ENCODE measurements around the gene FGD4. TPM values are rescaled to one million over a fixed set of nuclear protein-coding genes. Genes with fewer than 3 reads are reported as not detected.

FGD4 gene
- total RNA-seq, 4 donors from 2014 or later = 22.1 to 56.7 (median 38.0) TPM

DNA sequence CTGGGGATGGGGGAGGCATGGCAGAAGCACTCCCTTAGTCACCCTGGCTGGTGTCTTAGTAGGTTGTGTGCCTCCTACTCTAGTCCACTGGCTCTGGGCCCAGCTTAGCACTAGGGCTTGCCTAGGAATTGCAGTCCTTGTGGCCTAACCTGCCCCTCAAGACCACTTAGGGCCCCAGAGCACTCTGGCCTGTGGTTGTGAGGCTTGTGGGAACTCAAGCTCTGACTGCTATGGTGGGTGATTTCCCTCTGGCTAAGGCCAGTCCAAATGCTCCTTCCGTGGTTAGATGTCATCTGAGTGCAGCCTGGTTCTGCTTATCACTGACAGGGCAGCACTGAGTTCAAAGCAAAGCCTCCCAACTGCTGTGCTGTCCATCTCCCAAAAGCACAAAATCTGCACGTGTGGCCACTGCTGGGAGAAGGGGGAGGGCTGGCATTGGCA lies 20.2 kb downstream of the FGD4 start:
- Histone ChIP-seq H3K4me1 (peaks cover 0 to 9% (median 0%) of the 10 kb centered on the region in 3 donors), H3K27ac (no peak overlapping the region), H3K27me3 (no peaks in the 10 kb centered on the region), H3K4me3 (no peak overlapping the region), H3K9me3 (no peaks in the 10 kb centered on the region), H3K36me3 (no peaks in the 10 kb centered on the region)
- no peak for ATAC-seq
- WGBS, 2 donors (ENCODE audit: low coverage in 1 of 2) = 43% methylated on average over 1 of the region's 2 CpGs; no CpG with 5 or more reads in 1 of the 2 donors
- TF ChIP-seq CTCF (IDR thresholded peaks at IDR 0.05) = no peak
- TF ChIP-seq EP300 (IDR thresholded peaks at IDR 0.05) = no peak
- TF ChIP-seq POLR2A (IDR thresholded peaks at IDR 0.05) = no peak
- TF ChIP-seq POLR2AphosphoS5 (IDR thresholded peaks at IDR 0.05) = no peak

DNA sequence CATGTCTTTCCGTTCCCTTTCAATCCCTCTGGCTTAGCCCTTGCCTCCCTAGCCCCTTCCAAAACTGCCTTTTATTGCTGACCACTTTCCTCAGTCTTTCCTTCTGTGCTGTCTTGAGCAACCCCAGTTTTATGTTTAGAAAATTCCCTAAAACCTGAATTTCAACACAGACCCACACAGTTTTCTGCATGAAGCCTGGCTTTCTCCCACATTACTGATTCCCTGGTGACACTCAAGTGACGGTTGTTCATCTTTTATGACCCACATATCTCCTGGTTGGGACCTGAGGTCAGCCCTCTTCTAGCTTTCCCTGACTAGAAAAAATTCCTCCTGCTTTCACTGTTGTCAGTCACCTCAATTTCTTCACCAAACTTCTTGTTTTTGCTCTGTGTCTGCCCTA lies 21.0 kb downstream of the FGD4 start:
- Histone ChIP-seq H3K27ac (no peak overlapping the region), H3K4me1 (peaks cover 0 to 9% (median 0%) of the 10 kb centered on the region in 3 donors), H3K4me3 (no peak overlapping the region), H3K36me3 (no peaks in the 10 kb centered on the region), H3K27me3 (no peaks in the 10 kb centered on the region), H3K9me3 (no peaks in the 10 kb centered on the region)
- TF ChIP-seq CTCF (IDR thresholded peaks at IDR 0.05) (no peak), POLR2AphosphoS5 (IDR thresholded peaks at IDR 0.05) (no peak), POLR2A (IDR thresholded peaks at IDR 0.05) (no peak), EP300 (IDR thresholded peaks at IDR 0.05) (no peak)
- ATAC-seq = no peak
- 90 to 95% methylated on average over 2 of the region's 2 CpGs for whole genome bisulfite sequencing, 2 donors (ENCODE audit: low coverage in 1 of 2)

GRCh38 chr12:32423559-32423958 lies 24.2 kb downstream of the FGD4 start:
- TF ChIP-seq POLR2A (IDR thresholded peaks at IDR 0.05) (no peak), EP300 (IDR thresholded peaks at IDR 0.05) (no peak), POLR2AphosphoS5 (IDR thresholded peaks at IDR 0.05) (no peak), CTCF (IDR thresholded peaks at IDR 0.05) (no peak)
- peaks cover 0 to 14% (median 0%) of the 10 kb centered on the region in 3 donors for H3K9me3 ChIP-seq
- H3K36me3 ChIP-seq = no peaks in the 10 kb centered on the region
- H3K4me3 ChIP-seq = no peak overlapping the region
- no peak for ATAC-seq
- H3K27me3 ChIP-seq = no peaks in the 10 kb centered on the region
- H3K4me1 ChIP-seq = peaks cover 0 to 9% (median 0%) of the 10 kb centered on the region in 3 donors
- H3K27ac ChIP-seq = no peak overlapping the region

DNA sequence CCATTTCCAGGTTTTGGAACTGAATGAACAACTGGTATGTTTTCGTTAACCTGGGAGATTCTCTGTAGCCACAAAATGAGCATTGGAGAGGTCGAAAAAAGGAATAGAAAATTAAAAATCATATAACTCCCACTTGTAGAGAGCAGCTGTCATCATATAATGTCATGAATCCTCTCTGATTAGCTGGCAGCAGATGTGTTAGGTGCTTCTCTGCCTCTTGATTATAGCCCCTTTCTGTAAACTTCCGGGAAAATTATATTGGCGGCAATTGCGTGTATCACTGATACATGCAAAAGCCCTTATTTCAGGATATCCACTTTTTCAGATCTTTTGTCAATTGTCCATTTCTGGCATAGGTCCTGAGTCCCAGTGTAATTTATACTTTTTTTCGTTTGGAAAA lies 31.7 kb downstream of the FGD4 start:
- Histone ChIP-seq H3K27me3 (no peaks in the 10 kb centered on the region), H3K36me3 (no peaks in the 10 kb centered on the region), H3K9me3 (peaks cover 0 to 26% (median 0%) of the 10 kb centered on the region in 3 donors), H3K4me3 (no peak overlapping the region), H3K27ac (no peak overlapping the region), H3K4me1 (no peaks in the 10 kb centered on the region)
- 61 to 93% methylated on average over 5 to 6 of the region's 6 CpGs for WGBS, 2 donors (ENCODE audit: low coverage in 1 of 2)
- no peak for ATAC-seq
- no peak for TF ChIP-seq POLR2AphosphoS5 (IDR thresholded peaks at IDR 0.05)
- no peak for TF ChIP-seq CTCF (IDR thresholded peaks at IDR 0.05)
- TF ChIP-seq POLR2A (IDR thresholded peaks at IDR 0.05) = no peak
- TF ChIP-seq EP300 (IDR thresholded peaks at IDR 0.05) = no peak

GRCh38 chr12:32435921-32436705 lies 36.8 kb downstream of the FGD4 start:
- 46 to 63% methylated on average over 7 of the region's 7 CpGs for WGBS, 2 donors (ENCODE audit: low coverage in 1 of 2)
- ATAC-seq = no peak
- Histone ChIP-seq H3K36me3 (no peaks in the 10 kb centered on the region), H3K9me3 (no peaks in the 10 kb centered on the region), H3K4me1 (peaks cover 0 to 4% (median 0%) of the 10 kb centered on the region in 3 donors), H3K4me3 (no peak overlapping the region), H3K27me3 (no peaks in the 10 kb centered on the region), H3K27ac (no peak overlapping the region)
- no peak for TF ChIP-seq CTCF (IDR thresholded peaks at IDR 0.05)
